Measurements from ENCODE around the gene IGFBP7. TPM values are rescaled to one million over a fixed set of nuclear protein-coding genes. Genes with fewer than 3 reads are reported as not detected.

IGFBP7 gene
- polyA plus RNA-seq, 5 donors: 261 to 353 (median 329) TPM

Other genes starting within 250 kb of the IGFBP7 start
- gene REST, start 202.5 kb downstream of the IGFBP7 start, polyA plus RNA-seq (ENCODE audit: insufficient read depth in 1 of 5, insufficient read length in 5 of 5, low replicate concordance in 1 of 5): 10 to 100 TPM; 29.6 to 47.5 (median 42.6) TPM
- 10 to 100 TPM; 22.5 to 23.9 (median 23.3) TPM for gene NOA1, start 132.8 kb downstream of the IGFBP7 start, polyA plus RNA-seq (ENCODE audit: insufficient read depth in 1 of 5, insufficient read length in 5 of 5, low replicate concordance in 1 of 5)
- gene POLR2B, start 131.5 kb downstream of the IGFBP7 start, polyA plus RNA-seq (ENCODE audit: insufficient read depth in 1 of 5, insufficient read length in 5 of 5, low replicate concordance in 1 of 5): 100 to 1,000 TPM in 4 of 5 donors, 10 to 100 TPM in 1; 91.1 to 133 (median 121) TPM